ENCODE results near the gene PLA2G4D.

PLA2G4D gene

DNA sequence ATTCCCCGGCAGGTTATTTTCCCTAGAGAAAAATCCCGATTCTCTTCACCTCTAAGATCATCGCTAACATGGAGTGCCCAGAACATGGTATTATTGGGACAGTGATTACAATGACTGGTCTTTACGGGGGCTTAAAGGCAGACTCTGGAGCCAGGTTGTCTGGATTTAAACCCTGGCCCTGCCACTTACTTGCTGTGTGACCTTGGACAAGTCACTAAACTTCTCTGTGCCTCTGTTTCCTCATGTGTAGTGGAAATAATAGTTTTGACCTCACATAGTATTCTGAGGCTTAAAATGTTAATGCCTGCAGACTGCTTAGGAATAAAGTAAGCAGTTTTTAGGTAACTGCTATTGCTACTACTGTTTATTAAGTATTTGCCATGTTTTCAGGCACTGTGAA lies 4.4 kb downstream of the PLA2G4D start:
- no peak for DNase-seq

DNA sequence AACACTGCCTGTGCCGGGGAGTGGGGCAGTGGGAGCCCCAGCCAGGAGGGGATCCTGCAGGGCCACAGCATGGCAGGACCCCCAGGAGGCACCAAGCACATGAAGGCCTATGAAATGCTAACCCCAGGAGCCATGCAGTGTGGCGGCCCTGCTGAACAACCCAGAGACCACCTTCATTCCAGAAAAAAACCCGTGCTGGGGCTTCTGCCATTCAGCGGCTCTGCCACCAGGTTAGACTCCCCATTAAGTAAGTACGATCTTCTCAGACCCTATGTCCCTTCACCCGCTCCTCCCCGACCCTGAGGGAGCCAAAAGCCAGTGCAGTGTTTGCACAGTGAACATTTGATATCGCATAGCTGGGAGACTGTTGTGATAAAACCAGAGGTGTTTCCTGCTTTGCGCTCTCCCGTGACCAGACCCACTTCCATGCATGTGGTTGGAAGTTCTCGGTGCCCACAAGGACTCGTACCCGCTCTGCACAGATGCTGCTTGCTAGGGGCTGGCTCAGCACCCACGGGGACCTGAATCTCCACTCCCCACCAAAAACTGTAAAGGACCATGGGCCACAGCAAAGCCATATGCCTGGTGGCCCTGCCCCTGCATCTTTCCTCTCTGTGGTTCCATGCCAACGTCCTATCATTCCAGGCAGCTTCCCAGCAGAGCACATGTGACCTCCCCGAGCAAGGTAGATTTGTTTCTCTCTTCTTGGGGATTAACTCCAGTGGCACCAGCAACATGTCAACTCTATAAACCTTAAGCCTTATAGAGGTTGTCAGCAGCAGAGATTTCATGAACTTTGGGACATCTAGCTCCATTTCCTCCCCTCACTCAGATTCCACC lies 5.3 kb downstream of the PLA2G4D start:
- no peak for DNase-seq

DNA sequence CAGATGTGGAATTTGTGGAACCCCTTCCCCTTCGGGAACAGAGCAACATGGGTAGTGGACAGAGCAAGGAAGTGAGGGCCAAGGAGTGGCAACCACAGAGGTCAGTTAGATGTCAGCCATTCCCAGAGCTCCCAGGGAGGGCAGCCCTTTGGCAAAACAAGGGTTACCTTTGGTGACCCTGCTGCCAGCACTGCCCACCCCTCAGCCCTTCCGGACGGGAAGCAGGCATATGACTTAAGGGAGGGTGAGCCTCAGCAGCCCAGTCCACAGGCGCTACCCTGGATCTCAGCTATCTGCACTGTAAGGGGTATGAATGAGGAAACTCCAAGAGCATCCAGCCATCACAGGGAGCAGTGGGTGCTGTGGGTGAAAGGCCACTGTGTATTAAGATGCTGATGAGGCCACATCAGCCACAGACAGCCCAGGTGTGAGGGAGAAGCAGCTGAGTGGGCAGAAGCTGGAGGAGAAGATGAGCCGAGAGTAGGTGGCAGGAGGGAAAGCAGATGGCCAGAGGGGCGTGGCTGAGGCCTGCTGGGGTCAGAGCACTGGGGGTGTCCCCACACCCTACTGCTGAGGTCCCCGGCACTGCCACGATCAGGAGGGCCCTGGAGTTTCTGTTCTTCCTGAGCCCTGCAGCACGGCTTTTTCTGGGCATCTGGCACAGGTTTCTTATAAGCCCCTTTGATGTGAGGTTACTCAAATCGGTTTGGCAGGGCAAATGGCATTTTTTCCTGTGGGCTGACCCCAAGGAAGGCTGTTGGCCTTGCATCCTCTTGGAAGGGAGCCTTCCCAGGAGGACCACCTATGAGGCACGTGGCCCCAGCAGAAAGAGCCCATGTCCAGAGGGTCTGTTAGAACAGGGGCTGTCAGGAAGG lies 6.2 kb downstream of the PLA2G4D start:
- no peak for DNase-seq

DNA sequence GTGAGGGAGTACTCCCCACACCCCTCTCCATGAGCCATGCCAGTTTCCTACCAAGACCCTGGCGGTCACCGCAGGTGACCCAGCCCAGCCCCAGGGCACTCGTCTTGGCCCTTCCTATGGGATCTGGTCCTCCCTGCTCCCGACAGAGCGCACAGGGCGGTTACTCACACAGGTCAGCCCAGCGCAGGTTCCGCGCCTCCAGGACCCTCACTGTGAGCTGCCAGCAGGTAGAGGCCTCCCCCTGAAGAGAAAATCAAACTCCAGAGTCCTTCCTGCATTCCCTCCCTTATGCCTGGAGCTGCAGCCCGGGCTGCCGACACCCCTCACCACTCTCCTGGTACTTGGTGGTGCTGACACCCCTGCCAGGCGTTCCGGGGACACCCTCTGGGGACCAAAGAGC lies 6.9 kb downstream of the PLA2G4D start:
- DNase-seq: no peak

DNA sequence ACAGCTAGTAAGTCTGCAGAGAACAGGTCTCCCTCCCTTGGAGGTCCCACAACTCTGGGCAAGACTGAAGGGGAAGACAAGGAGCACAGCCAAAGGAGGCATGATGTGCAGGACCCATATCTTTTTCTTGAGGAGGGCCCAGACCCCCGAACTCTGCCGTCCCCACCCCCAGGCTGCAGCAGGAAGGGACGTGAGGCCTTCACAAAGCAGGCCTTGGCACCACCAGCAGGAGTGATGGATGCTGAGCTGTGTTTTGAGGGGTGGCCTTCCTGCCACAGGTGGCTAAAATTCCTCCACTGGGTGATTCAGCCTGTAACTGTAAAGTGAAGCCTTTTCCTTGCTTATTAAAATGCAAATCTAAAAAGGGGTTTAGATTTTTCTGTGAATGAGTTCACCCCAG lies 8.6 kb downstream of the PLA2G4D start:
- DNase-seq: no peak

DNA sequence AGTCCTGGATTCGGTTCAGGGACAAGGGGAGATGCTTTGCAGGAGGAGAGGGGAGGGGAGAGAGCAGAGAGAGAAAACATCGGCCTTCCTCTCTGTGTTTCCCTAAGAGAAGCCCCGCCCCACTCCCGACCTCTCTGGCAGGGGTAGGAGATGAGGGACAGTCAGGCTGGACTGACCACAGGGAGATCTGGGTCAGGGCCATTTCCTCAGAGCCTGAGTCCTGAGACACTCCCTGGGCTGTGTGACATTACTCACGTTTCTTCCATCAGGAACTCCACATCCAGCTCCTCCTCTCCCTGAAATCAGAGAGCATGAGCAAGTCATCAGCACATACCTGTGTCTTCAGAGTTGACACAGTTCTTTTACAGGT lies 9.1 kb downstream of the PLA2G4D start:
- no peak for DNase-seq

DNA sequence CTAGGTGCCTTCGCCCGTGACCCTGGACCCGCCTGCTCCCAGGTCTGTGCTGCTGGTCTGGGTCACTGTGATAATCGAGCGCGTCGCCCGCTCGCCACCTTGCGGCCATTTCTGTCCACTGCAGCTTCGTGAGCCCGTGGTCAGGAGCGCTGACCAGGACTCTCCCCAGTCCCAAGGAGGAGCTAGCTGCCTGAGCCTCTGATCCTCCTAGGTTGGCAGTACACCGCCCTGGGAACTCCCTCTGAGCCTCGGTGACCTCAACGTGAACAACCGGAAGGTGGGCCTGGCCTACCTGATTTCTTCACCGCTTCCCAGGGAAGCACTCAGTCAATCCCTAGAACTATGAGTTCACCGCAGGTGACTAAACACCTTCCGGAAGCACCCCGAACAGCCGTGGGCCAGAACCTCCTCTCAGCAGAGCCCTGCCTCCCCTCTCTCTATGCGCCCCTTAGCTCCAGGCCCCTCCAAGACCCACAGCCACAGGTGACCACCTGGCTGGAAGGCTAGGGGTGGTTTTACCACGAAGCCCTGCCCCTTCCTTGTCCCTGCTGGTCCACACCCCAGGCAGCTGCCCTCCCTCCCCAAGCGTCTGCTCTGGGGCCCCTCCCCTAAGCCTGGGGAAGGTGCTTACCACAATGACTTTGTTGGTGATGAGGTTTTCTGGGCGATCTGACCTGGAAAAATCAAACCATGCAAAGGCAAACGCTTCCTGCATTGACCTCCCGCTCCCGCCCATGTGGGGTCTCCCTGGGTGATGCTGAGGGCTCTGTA lies 9.7 kb downstream of the PLA2G4D start:
- peak; percentile 91 for DNase-seq

DNA sequence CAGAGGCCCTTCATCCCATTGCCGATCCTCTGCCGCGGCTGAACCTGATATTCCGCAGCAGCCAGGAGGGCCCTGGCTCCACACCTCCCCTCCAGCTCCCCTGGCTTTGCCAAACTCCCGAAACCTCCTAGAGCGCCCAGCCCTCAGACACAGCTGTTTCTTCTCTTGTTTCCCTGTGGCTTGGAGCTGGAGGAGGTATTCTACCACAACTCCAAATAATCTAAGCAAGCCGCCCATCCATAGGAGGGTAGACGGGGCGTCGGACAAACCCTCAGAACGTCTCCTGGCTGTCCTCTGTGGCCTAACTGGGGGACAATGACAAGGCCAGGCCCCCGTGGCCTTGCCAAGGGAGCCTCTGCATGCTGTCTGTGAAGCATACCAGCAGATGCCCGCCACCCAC lies 10.4 kb downstream of the PLA2G4D start:
- no peak for DNase-seq

DNA sequence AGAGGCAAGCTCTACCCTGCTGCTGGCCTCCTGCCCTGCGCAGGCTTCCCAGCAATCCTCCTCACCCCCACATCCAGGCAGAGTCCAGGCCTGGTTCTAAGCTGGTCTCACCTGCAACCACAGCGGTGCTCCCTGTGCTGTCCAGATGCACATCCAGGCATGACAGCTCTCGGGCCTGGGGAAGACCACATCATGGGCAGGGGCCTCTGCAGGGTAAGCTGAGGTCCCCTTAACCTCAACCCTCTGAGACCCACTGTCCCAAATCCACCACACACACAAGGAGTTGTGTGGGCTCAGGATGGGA lies 10.8 kb downstream of the PLA2G4D start:
- DNase-seq: no peak

DNA sequence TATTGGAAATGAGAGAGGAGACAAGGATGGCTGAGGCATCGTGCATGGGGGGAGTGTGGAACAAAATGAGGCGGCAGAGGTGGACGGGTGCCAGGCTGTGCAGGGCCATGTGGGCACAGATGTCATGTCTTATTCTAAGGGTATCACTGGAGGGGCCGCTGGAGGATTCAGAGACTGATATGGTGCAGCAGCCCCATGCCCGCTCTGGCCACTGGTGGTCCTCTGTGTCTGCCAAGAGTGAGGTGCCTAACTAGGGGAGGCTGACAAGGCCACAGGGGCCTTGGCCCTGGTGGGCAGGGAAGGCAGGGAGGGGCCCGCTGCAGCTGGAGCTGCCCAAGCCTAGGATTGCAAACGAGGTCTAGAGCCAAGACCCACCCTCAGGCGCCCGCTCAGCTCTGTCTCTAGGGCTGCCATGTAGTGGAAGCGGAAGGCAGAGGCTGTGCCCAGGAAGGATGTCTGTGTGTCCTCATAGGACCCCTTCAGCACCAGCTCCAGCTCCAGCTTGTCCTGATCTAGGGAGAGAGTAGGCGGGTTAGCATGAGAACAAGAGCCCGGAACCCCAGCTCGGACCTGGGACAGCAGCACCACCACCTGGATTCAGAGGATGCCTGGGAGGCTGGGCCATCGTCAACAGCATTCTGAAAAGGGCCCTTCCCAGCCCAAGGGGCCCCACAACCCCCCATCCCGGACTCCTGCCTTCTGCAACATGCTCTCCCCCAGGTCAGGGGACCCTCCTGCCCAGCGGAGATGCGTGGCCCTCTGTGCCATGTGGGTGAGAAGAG lies 11.3 kb downstream of the PLA2G4D start:
- no peak for DNase-seq

DNA sequence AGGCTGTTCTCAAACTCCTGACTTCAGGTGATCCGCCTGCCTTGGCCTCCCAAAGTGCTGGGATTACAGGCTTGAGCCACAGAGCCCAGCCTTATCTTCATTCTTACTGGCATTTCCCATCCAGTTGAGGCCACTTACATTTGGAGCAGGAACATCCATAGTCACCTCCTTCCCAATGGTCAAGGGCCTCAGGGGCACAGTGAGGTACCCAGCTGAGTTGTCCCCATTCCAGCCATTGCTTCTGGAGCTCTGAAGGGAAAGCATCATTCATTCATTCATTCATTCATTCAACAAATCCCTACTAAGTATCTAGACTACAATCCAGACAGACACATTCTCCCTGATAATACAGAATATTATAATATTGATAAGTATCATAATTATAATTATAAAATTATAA lies 12.2 kb downstream of the PLA2G4D start:
- DNase-seq: no peak

DNA sequence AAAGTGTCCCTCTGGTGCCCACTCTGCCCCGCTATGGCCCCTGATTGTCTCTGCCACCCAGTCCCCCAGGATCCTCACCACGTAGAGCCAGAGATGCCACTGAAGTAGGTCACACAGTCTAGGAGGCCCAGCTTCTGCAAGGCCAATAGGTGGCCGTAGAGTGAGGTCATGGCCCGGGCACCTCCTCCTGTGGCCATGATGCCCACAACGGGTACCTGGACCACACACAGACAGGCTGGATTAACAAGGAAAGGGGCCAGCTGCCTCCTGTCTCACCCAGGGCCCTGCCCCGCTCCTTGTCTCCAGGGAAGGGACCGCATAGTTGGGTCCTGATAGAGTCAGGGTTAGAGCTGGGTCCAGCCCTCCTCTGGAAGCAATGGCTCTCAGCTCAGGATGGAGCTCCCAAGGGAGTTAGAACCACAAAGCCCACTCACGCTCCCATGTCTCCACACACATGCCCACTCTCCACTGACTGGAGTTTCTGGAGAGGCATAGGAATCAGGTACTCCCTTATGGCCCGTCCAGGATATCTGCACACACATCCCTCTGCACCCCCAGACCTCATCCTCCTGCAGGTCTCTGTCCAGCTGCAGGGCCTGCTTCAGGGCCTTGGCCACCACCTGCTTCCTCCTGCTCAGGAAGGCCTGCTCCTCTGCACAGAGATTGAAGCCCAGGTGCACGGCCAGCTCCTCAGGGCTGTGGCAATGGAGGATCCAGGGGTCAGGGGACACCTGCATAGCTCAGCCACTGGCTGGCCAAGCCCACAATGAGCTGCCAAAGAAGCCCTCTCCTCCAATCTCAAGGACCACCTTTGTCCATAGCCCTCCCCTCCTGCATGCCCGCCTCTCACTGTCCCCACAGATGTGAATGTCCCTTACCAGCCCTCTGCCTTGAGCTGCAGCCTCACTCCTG lies 13.2 kb downstream of the PLA2G4D start:
- no peak for DNase-seq

DNA sequence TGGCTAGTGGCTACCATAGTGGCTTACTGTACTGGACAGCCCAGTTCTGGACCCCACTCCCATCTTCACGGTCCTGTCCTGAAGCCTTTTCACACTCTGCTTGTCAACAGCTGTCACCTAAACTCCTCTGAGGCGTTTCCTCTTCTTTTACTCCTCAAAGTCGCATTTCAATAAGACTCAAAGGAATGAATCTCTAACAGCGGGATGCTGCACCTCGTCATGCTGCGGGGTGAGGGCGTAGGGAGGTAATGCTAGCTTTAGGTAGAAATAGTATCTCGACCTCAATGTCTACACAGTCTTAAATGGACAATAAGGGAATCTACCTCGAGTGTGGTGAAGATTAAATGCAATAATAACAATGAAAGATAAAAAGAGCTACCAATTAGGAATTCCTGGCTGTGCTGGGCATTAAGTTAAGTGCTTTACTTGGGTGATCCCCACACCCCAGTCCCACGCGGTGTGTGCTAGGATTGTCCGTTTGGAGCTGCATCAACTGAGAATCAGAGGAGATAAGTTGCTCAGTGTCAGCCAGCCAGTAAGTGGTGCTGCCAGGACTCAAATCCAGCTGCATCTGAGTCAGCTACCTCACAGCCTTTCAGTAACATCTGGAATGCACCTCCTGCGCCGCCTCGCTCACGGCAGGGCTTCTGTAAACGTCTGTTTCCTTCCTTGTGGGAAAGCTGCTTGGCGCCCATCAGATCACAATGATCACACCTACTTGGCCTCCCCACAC lies 14.0 kb downstream of the PLA2G4D start:
- no peak for DNase-seq

DNA sequence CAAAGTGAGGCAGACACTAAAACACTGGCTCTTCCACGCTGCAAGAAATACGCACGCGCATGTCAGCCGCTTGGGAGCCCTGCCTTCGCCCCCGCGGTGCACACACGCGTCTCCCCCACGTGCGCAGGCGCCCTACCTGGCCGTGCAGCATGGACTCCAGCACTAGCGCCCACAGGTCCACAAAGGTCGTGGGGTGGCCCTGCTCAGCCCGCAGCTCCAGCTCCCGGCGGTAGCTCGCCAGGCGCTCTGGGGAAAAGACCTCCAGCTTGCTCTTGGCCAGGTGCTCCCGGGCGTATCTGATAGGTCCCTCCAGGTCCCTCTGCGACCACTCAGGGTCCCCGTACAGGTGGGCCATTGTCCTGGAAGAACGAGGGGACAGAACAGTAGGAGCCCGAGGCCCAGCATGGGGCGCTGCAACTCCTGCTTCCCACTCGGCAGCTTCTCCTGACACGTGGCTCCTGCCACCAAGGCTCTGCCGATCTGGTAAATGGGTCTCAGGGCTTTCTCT lies 14.9 kb downstream of the PLA2G4D start:
- no peak for DNase-seq

DNA sequence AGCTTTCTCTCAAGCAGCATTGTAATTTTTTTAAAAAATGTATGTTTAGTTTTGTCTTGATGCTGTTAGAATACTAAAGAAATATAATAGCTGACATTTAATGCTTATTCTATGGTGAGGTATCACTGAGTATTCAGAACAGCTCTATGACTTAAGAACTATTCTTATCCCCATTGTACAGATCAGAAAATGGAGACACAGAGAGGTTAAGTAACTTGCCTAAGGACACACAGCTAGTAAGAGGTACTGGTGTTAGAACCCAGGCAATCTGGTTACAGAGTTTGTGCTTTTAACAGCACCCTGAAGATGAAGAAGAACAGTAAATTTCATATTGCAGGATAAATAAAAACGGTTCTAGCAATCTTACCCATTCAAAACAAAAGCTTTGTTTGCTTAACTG lies 15.5 kb downstream of the PLA2G4D start:
- DNase-seq: no peak

DNA sequence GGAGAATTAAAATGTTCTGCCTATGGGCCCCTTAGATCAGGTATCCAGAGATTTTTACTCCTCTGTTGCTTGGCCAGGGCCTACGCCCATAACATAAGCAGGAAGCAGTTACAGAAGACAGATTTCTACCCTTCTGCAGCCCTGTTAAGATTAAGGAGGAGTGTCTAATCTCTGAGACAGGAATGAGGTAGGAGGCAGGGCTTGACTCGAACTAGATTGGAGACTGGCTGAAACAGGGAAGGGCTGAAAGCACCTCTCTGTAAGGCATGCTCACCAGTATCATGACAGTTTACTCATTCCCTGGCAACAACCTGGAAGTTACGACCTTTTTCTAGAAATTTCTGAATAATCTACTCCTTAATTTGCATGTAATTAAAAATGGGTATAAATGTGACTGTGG lies 16.7 kb downstream of the PLA2G4D start:
- no peak for DNase-seq

DNA sequence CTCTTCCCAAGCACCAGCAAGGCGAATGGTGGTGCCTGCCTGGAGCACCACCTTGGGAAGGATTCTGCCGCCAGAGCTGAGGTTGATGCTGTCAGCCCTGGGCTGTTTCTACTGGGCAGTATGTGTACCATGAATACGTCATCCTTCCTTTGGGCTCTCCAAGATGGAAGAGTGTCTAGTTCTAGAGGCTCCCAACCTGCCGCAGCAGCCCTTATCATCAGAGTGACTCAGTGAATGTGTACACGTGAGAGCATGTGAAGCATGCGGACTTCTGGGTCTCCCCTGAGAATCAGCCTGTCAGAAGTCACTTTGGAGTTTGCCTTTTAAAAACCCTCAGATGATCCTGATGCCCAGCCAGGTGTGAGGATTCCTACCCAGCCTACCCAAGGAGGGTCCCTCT lies 20.9 kb downstream of the PLA2G4D start:
- DNase-seq: no peak

DNA sequence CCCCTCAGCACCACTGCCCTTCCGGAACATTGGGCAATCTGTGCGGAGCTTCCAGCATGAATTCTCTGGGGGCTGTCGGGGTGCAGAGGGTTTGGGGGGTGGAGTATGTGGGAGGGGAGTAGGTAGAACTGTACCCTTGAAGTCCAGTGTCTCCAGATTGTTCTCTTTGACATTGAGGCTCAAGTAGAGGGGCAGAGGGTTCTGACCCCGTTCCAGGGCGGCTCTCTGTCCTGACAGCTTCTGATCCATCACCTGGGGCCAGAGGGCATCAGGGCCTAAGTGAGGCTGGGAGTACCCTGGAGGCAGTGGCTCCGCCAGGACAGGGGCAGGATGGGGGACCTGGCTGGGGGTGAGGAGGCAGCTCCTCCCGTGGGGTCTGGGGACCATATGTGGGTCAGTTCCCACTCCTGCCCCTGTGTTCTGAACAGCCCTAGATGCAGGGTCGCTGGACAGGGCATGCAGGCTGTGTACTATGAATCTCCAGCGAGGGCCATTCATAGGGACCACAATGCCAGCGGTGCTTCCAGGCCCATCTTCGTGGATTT lies 22.1 kb downstream of the PLA2G4D start:
- no peak for DNase-seq

DNA sequence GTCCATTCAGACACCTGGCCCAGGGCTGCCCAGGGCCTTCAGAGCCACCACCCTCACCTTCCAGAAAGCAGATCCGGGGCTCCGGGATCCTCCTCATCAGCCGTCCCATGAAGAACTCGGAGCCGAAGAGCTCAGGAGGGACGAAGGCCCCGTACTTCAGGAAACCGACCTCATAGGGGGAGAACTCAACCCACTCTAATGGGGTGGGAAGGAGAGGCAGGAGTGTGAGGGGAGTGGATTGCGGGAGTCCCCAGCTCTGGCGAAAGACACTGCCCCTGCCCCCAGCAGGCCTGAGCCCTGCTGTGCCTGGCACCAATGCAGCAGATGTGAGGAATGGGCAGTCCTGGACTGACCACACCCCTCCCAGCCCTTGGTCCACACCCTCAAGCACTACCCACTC lies 22.6 kb downstream of the PLA2G4D start:
- no peak for DNase-seq

DNA sequence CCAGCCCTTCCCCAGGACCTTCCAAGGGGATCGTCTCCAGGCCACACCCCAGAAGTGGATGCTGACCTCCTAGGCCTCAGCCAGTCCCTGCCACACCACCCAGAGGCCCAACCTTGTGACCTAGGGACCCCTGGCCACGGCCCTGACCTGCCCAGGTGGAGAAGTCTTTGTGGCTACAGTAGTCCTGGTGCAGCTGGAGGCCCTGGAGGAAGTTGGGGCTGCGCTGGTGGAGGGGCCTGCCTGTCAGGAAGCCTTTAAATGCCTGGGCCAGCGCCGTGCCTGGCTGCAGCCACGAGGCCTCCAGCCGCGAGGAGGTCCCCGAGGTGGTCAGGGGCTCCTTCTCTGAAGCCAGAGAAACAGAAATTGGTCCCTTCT lies 23.4 kb downstream of the PLA2G4D start:
- no peak for DNase-seq
